GM21619 (cell line): ENCODE results near the gene ABI2.
A peak's percentile ranks its signal among the peaks of the same experiment; 100 is the strongest.
"Not testable (repeated sequence)": the region's sequence is repeated elsewhere in the genome, so short reads cannot be mapped to it uniquely, and the experiment has no call there.

Experiments
- ATAC-seq: cut with Tn5 transposase; IDR thresholded peaks from one replicate; pipeline ENCODE4 v1.9.1; 2021; ENCODE audit not compliant: unreplicated experiment

Gene ABI2

GRCh38 chr2:203413796-203414195 lies 85.6 kb downstream of the ABI2 start:
- ATAC-seq = no peak

DNA sequence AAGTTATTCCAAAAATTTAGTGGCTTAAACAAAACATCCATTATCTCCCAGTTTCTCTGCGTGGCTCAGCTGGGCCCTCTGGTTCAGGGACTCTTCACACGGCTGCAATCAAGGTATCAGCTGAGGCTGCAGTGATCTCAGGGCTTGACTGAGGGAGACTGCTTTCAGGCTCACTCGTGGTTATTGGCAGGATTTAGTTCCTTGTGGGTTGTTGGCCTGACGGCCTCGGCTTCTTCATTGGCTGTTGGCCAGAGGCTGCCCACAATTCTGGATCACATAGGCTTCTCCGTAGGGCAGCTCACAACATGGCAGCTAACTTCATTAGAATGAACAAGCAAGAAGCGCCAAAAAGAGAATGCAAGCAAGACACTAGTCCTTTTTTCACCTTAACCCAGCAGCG lies 90.1 kb downstream of the ABI2 start:
- ATAC-seq = no peak

DNA sequence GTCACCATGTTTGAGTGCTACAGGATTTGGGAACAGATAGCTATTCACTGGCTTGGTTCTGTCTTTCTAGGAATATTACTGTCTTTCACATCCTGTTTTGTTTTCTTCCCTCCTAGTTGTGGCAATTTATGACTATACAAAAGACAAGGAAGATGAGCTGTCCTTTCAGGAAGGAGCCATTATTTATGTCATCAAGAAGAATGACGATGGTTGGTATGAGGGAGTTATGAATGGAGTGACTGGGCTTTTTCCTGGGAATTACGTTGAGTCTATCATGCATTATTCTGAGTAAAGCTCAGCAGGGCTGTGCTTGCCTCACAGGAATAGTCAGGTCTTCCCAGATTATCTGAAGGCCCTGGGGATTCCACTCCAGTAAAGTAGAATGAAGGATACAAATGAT lies 98.9 kb downstream of the ABI2 start:
- ATAC-seq = no peak

GRCh38 chr2:203429643-203430042 lies 101.4 kb downstream of the ABI2 start:
- ATAC-seq = not testable (repeated sequence)

GRCh38 chr2:203431391-203432185 lies 103.4 kb downstream of the ABI2 start:
- no peak for ATAC-seq

DNA sequence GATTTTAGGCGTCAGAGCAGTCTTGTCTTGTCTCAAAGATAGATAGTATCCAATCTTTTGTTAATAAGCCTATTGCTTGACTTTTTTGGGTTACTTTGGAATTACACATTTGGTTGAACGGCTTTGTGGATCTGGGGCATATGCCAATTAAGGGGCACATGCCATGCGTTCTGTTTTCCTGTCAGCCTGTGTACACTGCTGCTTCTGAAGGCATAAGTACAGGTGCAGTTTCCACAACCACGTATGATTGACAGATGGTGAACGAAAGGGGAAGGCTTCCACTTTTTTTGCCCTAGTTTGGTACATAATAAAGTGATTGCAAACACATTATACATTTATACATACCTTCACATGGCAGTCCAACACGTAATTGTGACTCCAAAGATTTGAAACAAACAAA lies 104.6 kb downstream of the ABI2 start:
- ATAC-seq = no peak

DNA sequence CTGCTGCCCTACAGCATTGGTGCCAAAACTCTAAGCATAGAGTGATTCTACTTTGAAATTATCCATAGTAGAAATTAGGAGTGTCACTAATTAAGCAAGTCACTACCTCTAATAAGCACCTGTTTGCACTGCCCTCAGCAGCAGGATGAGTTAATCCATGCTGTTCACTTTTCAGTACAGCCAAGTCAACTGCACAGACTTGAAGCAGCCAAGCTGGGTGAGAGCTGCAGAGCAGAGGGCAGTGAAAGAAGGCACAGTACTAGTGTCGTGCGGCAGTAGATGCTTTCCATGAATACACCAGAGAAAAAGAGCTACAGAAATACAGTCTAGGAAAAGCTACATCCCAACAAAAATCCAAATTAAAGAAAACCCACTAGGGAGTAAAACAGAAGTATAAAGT lies 108.3 kb downstream of the ABI2 start:
- ATAC-seq = no peak

DNA sequence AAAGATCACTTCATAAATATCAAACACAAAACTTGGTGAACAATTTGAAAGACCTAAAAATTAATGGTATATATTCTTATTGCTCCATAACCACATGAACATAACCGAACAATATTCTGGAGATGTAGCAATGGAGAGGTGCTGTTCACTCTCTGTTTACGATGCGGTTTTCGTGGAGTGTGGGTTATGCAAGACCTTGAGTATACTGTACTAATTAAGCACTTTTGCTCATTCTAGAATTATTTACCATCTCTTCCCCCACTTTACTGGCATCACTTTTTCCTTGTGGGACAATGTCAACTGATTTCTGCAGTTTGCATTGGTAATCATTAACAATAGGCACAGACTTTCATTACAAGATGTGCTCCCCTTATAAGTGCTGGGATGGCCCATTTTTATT lies 109.3 kb downstream of the ABI2 start:
- no peak for ATAC-seq

DNA sequence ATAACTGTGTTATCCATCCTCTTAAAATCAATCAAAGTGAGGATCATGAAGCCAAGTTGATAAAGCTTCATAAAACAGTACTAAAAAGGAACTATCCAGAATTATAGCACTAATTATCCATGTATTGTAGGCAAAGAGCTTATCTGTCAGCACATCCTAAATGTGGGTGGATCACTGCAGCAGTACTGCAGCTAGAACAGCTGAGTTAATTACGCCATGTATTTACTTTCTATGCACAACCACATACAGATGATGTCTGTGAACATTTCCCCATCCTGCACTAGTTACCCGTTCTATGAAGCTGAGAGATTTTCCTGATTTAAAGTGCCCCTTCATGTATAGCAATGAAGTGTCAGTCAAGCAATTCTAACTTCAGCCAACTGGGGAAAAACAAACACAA lies 110.3 kb downstream of the ABI2 start:
- ATAC-seq = no peak

- ATAC-seq = no peak
Measured at GRCh38 chr2:203440671-203441070, 112.5 kb downstream of the ABI2 start.

DNA sequence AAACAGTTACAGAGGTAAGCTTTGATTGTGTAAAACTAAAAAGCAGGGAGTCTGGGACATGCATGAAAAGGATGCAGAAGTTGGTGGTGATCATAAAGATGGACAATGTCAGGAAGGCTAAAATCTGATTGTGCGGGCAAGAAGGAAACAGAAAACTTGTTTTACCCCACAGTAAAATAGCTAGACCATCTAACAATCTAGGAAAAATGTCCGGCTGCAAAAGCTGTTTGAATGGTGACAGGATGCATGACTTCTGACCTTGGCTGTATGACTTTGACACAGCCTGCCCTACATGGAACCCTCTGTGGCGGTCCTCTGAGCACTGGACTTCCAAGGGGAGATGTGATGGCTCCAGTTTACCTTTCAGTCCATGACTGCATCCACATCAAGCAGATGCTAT lies 113.3 kb downstream of the ABI2 start:
- ATAC-seq = no peak

GRCh38 chr2:203442463-203442862 lies 114.3 kb downstream of the ABI2 start:
- ATAC-seq = no peak

- ATAC-seq = no peak
Measured at GRCh38 chr2:203444738-203445137, 116.5 kb downstream of the ABI2 start.

DNA sequence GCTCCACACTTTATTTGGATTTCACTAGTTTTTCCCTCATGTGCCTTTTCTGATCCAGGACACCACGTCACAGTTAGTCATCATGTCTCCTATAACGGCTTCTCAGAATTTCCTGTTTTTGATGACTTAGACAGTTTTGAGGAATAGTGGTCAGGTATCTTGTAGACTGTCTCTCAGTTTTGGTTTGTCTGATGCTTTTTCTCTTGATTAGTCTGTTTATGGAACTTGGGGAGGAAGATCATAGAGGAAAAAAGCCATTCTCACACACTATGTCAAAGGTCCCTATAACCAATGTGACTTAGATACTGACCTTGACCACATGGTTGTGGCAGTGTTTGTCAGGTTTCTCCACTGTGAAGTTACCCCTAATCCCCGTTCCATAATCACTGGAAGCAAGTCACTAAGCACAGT lies 117.9 kb downstream of the ABI2 start:
- no peak for ATAC-seq

- ATAC-seq = no peak
Measured at GRCh38 chr2:203446780-203447179, 118.6 kb downstream of the ABI2 start.

DNA sequence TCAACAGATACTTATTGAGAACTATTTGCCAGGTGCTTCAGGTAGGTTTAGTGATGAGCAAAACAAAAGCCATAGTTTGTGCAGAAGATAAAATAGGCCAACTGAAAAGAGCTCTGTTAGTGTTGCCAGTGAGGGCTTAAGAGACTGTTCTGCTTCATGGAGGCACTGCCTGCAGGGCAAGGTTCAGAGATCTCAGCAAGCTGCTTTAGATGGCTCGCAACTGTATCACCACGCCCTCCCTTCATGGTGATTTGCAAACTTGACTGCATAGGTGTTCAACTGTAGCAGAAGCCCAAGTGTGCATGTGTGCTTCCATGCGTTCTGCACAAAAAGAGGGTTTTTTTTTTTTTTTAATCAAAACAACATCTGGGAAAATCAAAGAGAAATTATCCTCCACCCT lies 122.4 kb downstream of the ABI2 start:
- no peak for ATAC-seq

GRCh38 chr2:203451011-203451410 lies 122.8 kb downstream of the ABI2 start:
- no peak for ATAC-seq

DNA sequence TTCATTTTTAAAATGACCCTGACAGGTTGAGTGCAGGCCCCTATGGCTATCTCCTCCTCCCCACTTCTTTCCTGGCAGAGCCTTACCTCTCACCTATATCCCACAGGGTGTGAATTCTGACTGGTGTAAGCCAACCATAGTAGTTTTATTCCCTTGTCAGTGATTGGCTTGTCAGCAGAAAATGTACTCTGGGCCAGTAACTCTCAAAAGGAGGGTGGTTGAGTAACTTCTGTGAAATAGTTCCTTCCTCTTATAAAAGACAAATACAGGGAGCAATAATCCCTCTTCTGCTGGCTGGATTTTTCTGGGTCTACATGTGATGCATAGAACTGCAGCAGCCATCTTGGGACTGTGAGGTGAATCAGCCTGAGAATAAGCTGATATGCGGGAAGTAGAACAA lies 123.5 kb downstream of the ABI2 start:
- no peak for ATAC-seq

GRCh38 chr2:203453858-203454451 lies 125.8 kb downstream of the ABI2 start:
- peak; percentile 57 for ATAC-seq

- no peak for ATAC-seq
Measured at GRCh38 chr2:203455209-203455608, 127.0 kb downstream of the ABI2 start.

DNA sequence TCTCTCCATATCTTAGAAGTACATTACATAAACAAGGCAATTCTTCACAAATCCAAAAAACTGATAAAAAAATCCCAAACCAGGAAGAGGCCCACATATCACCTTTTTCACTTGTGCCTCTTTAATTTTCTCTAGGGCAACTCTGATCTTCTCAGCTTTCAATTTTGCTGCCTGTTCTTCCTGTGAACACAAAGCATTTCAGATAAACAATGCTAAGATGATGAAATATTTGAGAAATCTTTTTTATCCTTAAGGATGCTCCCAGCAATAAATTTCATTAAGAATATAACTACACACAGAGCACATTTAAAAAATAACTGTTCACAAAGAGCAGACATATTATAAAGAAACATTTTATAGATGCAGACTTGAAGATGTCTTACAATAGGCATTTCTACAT lies 133.6 kb downstream of the ABI2 start:
- no peak for ATAC-seq

DNA sequence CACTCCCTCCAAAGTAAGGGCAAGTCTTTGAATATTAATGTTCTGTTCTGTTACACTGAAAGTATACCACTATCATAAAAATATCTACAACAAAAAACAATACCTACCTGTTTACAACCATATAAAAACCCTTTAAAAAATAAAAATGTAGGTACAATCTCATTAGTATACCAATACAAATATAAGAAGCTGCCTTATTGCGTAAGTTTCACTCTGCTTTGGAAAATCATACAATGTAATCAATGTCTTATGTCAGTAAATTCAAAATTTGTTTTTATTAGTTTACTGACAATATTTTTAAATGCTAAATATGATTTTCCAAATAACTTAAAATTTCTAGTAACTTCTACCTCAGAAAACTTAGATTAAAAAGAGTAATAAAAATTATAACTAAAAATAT lies 134.1 kb downstream of the ABI2 start:
- no peak for ATAC-seq

DNA sequence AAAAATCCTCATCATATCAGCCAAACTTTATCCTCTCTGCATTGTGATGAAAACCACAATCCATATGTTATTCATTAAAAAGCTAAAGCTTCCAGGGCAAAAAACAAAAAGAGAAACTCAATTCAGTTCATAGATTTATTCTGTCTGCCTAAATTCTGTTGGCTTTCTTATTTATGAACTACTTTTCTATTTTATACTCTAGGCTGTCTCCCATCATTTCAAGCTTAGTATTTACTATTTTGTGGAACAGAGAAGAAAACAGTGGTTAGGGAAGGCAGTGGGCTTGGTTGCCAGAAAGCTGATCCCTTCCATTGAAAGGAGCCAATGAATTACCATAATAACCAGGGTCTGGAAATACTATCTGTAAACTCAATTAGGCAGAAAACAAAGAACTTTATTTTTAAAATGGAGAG lies 135.1 kb downstream of the ABI2 start:
- ATAC-seq = no peak
